ENCODE results near the gene PDE11A.

The PDE11A gene

GRCh38 chr2:177678939-177679338 is 393.6 kb downstream of the PDE11A start:
- ATAC-seq: no peak

GRCh38 chr2:177676636-177677035 is 395.9 kb downstream of the PDE11A start:
- no peak for ATAC-seq
- TF ChIP-seq SNAI2 (CRISPR knock-in tag; IDR thresholded peaks at IDR 0.05) (no peak), CREB5 (CRISPR knock-in tag; IDR thresholded peaks at IDR 0.05; ENCODE audit: low read depth) (no peak), GLIS3 (CRISPR knock-in tag; IDR thresholded peaks at IDR 0.05) (no peak), TSHZ2 (CRISPR knock-in tag; IDR thresholded peaks at IDR 0.05) (no peak), ZC3H10 (CRISPR knock-in tag; IDR thresholded peaks at IDR 0.05) (no peak), RARB (CRISPR knock-in tag; IDR thresholded peaks at IDR 0.05) (no peak), ZNF8 (CRISPR knock-in tag; IDR thresholded peaks at IDR 0.05) (no peak), ISL1 (CRISPR knock-in tag; IDR thresholded peaks at IDR 0.05) (no peak), OSR1 (CRISPR knock-in tag; IDR thresholded peaks at IDR 0.05) (no peak), ARNTL (CRISPR knock-in tag; IDR thresholded peaks at IDR 0.05; ENCODE audit: borderline replicate concordance, low read depth) (no peak), PPARA (CRISPR knock-in tag; IDR thresholded peaks at IDR 0.05; ENCODE audit: borderline replicate concordance) (no peak), BACH2 (CRISPR knock-in tag; IDR thresholded peaks at IDR 0.05; ENCODE audit: borderline replicate concordance) (no peak), ZNF565 (CRISPR knock-in tag; conservative IDR thresholded peaks at IDR 0.05; ENCODE audit: low read depth) (no peak)
- TF ChIP-seq, protein P1, sequence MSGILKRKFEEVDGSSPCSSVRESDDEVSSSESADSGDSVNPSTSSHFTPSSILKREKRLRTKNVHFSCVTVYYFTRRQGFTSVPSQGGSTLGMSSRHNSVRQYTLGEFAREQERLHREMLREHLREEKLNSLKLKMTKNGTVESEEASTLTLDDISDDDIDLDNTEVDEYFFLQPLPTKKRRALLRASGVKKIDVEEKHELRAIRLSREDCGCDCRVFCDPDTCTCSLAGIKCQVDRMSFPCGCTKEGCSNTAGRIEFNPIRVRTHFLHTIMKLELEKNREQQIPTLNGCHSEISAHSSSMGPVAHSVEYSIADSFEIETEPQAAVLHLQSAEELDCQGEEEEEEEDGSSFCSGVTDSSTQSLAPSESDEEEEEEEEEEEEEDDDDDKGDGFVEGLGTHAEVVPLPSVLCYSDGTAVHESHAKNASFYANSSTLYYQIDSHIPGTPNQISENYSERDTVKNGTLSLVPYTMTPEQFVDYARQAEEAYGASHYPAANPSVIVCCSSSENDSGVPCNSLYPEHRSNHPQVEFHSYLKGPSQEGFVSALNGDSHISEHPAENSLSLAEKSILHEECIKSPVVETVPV (CRISPR knock-in tag; IDR thresholded peaks at IDR 0.05): no peak

More at GRCh38 chr2:177678939-177679338, 393.6 kb downstream of the PDE11A start:
- no peak for TF ChIP-seq ZNF70 (CRISPR knock-in tag; IDR thresholded peaks at IDR 0.05)
- no peak for TF ChIP-seq ESRRG (CRISPR knock-in tag; IDR thresholded peaks at IDR 0.05)
- TF ChIP-seq PPARA (CRISPR knock-in tag; IDR thresholded peaks at IDR 0.05; ENCODE audit: borderline replicate concordance): no peak
- TF ChIP-seq ISL1 (CRISPR knock-in tag; IDR thresholded peaks at IDR 0.05): no peak
- TF ChIP-seq OSR1 (CRISPR knock-in tag; IDR thresholded peaks at IDR 0.05): no peak
- TF ChIP-seq ZNF8 (CRISPR knock-in tag; IDR thresholded peaks at IDR 0.05): no peak
- TF ChIP-seq, protein P2, sequence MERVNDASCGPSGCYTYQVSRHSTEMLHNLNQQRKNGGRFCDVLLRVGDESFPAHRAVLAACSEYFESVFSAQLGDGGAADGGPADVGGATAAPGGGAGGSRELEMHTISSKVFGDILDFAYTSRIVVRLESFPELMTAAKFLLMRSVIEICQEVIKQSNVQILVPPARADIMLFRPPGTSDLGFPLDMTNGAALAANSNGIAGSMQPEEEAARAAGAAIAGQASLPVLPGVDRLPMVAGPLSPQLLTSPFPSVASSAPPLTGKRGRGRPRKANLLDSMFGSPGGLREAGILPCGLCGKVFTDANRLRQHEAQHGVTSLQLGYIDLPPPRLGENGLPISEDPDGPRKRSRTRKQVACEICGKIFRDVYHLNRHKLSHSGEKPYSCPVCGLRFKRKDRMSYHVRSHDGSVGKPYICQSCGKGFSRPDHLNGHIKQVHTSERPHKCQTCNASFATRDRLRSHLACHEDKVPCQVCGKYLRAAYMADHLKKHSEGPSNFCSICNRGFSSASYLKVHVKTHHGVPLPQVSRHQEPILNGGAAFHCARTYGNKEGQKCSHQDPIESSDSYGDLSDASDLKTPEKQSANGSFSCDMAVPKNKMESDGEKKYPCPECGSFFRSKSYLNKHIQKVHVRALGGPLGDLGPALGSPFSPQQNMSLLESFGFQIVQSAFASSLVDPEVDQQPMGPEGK (CRISPR knock-in tag; IDR thresholded peaks at IDR 0.05; ENCODE audit: borderline replicate concordance): no peak
- no peak for TF ChIP-seq BACH2 (CRISPR knock-in tag; IDR thresholded peaks at IDR 0.05; ENCODE audit: borderline replicate concordance)
- TF ChIP-seq, protein P3, sequence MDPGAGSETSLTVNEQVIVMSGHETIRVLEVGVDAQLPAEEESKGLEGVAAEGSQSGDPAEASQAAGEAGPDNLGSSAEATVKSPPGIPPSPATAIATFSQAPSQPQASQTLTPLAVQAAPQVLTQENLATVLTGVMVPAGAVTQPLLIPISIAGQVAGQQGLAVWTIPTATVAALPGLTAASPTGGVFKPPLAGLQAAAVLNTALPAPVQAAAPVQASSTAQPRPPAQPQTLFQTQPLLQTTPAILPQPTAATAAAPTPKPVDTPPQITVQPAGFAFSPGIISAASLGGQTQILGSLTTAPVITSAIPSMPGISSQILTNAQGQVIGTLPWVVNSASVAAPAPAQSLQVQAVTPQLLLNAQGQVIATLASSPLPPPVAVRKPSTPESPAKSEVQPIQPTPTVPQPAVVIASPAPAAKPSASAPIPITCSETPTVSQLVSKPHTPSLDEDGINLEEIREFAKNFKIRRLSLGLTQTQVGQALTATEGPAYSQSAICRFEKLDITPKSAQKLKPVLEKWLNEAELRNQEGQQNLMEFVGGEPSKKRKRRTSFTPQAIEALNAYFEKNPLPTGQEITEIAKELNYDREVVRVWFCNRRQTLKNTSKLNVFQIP (CRISPR knock-in tag; IDR thresholded peaks at IDR 0.05; ENCODE audit: borderline replicate concordance, low read depth): no peak
- no peak for TF ChIP-seq RARB (CRISPR knock-in tag; IDR thresholded peaks at IDR 0.05)
- no peak for TF ChIP-seq ZFP3 (CRISPR knock-in tag; IDR thresholded peaks at IDR 0.05)
- TF ChIP-seq CREB5 (CRISPR knock-in tag; IDR thresholded peaks at IDR 0.05; ENCODE audit: low read depth): no peak
- TF ChIP-seq ZFP30 (CRISPR knock-in tag; IDR thresholded peaks at IDR 0.05): no peak
